Measurements from ENCODE around the gene FLYWCH2.
"Not testable (repeated sequence)": the region's sequence is repeated elsewhere in the genome, so short reads cannot be mapped to it uniquely, and the experiment has no call there.

FLYWCH2 gene

DNA sequence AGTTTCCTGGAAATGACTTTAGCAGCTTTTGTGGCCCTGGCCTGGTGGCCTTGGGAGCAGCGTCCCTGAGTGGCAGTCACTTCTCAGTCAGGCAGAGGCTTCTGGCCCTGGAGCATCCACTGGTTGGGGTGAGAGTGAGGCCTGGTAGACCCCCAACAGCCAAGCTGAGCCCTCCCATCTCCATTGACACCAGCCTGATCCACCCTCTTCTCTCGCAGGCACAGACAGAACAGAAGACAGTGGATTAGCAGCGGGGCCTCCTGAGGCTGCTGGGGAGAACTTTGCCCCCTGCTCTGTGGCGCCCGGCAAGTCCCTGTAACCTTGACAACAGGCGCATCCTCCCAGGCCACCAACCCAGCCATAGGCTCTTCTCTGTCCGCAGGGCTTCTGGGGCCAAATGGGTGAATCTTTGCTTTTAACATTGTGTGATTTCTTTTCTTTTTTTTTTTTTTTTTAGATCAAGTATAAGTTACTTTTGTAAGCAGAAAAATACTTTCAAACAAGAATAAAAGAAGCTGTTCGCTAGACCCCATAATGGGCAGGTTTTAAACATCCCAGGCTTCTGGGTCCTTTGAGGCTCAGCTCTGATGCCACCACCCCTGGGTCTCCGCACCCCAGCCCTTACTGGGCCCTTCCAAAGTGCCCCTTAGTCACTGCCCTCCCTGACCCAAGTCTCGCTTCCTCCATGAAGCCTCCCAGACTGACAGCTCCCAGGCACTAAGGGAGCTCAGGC, 16.0 kb downstream of the FLYWCH2 start:
- H3K4me1 Mint-ChIP-seq, result peaks cover 4% of the 10 kb centered on the region
- no peak overlapping the region for H3K4me3 Mint-ChIP-seq
- no peaks in the 10 kb centered on the region for H3K36me3 Mint-ChIP-seq
- H3K27me3 Mint-ChIP-seq, result no peaks in the 10 kb centered on the region
- no peaks in the 10 kb centered on the region for H3K9me3 Mint-ChIP-seq
- H3K27ac Mint-ChIP-seq, result no peak overlapping the region

DNA sequence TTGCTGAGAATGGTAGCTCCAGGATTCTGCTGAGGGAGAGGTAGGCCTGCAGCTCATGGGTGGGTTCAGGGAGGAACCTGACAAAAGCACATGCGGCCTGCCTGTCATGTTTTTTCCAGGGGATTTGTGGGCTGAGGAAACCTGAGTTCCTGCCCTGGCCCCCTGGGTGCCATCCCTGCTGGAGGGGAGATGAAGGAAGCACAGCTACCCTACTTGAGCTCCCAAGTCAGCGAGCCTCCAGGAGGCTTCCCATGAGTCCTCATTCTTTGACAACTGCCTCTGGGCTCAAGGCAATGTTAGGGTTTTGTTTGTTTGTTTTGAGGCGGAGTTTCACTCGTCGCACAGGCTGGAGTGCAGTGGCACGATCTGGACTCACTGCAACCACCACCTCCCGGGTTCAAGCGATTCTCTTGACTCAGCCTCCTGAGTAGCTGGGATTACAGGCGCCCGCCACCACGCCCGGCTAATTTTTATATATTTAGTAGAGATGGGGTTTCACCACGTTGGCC, 16.6 kb downstream of the FLYWCH2 start:
- no peak overlapping the region for H3K27ac Mint-ChIP-seq
- H3K9me3 Mint-ChIP-seq, result no peaks in the 10 kb centered on the region
- H3K36me3 Mint-ChIP-seq, result no peaks in the 10 kb centered on the region
- H3K27me3 Mint-ChIP-seq, result no peaks in the 10 kb centered on the region
- H3K4me1 Mint-ChIP-seq, result peaks cover 6% of the 10 kb centered on the region
- H3K4me3 Mint-ChIP-seq, result no peak overlapping the region

DNA sequence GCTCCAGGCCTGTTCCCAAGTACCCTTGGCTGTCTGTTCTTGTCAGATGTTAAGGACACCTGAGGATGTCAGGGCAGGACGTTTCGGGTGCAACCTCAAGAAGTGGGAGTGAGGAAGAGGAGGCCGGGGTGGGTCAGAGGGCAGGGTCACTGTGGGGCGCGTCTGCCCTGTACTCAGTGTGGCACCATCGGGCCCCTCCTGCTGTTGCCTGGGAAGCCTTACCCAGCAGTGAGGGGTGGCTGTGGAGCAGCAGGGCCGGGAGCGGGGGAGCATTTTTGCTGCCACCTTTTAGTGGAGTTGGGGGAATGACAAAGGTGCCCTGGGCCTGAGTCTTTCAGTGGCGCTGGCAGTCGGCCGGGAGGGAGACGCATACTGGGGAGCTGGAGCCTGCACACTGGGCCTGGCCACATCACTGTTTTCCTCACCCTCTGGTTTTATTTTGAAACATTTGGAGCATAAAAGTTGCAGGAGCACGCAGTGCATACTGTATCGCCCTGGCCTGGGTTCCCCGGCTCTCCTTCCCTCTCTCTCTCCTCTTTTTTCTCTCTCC, 17.6 kb downstream of the FLYWCH2 start:
- H3K4me1 Mint-ChIP-seq, result peaks cover 7% of the 10 kb centered on the region
- no peak overlapping the region for H3K27ac Mint-ChIP-seq
- no peak overlapping the region for H3K4me3 Mint-ChIP-seq
- H3K36me3 Mint-ChIP-seq, result no peaks in the 10 kb centered on the region
- no peaks in the 10 kb centered on the region for H3K9me3 Mint-ChIP-seq
- no peaks in the 10 kb centered on the region for H3K27me3 Mint-ChIP-seq

DNA sequence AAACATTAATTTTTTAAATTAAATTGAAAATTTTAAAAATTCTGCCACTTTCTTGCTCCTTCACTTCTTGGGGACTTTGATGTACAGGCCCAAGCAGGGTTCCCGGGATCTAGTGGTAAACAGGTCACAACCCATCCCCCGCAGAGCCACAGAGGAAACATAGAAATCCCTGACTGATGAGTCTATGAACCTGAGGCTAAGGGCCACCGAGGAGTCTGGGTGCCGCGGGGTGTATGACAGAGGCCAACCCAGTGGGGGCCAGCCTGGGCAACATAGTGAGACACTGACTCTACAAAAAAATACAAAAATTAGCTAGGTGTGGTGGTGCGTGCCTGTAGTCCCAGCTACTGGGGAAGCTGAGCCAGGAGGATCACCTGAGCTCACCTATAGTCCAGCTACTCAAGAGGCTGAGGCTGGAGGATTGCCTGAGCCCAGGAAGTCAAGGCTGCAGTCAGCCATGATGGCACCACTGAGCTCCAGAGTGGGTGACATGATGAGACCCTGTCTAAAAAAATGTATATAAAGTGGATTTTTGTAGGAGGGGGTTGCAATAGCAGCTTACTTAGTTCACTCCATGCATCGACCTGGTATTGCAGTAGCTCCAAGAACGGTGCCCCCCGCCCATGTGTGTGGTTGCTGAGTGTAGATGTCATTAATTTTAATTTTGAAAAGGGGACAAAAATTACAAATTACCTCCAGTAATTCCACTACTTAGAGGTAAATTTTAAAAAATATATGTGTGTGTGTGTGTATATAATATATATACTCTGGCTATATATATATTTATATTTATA, 19.5 kb downstream of the FLYWCH2 start:
- Mint-ChIP-seq H3K4me3 (no peak overlapping the region), H3K36me3 (no peaks in the 10 kb centered on the region), H3K27ac (no peak overlapping the region), H3K4me1 (peaks cover 19% of the 10 kb centered on the region), H3K27me3 (no peaks in the 10 kb centered on the region), H3K9me3 (no peaks in the 10 kb centered on the region)

DNA sequence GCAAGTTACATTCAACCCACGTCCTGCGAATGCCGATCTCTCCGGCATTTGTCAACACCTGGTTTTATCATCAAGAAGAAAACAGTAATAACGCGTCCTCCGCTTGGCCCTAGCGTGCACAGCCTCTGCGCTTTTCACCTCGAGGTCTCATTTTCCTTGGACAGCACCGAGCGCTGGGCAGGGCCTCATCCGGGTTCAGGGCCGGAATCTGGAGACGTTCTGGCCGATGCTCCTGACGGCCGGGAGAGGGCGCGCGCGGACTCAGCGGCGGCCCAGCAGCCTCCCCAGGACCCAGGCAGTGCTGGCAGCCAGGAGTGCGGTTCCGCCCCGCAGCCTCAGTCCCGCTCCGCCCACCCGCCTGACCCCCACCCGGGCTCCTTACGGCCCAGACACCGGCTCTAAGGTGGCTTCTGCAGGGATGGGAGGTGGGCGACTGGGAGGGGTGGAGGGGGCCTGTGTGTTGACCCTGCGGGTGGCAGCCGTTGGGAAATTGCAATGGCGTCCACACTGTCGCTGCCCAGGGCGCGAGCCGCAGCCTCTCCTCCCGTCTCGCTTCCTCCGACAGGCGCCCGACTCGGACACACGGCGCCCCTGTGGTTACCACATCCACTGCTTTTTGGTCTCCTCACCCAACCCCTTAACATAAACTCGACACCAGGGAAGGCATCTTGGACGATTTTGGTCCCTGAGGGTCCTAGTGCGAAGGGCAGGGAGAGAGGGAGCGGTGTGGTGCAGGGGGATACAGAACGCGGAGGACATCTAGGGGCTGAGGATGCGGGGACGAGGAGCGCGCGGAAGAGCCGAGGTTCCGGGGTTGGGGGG, 21.3 kb downstream of the FLYWCH2 start:
- H3K9me3 Mint-ChIP-seq, result no peaks in the 10 kb centered on the region
- no peaks in the 10 kb centered on the region for H3K27me3 Mint-ChIP-seq
- peaks cover 19% of the 10 kb centered on the region for H3K4me1 Mint-ChIP-seq
- H3K4me3 Mint-ChIP-seq, result peak overlapping the region; percentile 87
- H3K36me3 Mint-ChIP-seq, result no peaks in the 10 kb centered on the region
- no peak overlapping the region for H3K27ac Mint-ChIP-seq

DNA sequence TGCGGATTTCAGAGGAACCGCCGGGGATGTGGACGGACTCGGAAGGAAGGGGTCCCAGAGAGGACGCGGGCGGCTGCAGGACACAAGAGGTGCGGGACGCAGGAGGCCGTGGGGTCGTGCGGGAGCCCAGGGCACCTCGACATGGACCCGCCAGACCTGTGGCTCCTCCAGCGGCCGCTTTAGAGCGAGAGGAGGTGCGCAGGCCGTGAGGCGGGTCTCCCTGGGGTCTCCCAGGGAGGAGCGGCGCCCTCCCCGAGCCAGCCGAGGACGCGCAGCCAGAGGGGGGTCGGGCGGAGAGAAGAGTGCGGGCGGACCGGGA, 21.9 kb downstream of the FLYWCH2 start:
- H3K4me1 Mint-ChIP-seq, result peaks cover 19% of the 10 kb centered on the region

DNA sequence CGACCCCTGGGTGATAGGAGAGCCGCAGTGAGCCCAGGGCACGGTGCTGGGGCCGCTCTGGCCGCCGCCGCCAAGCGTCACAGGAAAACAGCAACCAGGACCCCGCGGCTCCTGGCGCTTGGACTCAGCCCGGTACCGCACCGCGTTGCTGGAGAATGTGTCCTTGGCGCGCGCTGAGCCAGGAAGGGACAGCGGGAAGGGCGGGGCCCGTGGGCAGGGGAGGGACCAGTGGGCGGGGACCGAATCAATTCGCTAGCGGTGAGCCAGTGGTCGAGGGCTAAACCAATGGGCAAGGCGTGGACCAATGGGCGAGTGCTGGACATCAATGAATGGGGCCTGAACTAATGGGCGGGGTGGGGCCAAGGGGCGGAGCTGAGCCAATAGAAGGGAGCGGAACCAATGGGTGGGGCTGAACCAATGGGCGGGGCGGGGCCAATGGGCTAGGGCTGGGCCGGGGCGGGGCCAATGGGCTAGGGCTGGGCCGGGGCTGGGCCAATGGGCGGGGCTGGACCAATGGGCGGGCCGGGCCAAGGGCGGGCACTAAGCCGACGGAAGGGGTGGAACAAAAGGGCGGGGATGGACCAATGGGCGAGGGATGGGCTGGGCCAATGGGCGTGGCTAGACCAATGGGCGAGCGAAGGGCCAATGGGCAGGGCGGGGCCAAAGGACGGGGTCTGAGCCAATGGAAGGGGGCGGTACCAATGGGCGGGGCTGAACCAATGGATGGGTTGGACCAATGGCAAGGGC, 22.4 kb downstream of the FLYWCH2 start:
- no peaks in the 10 kb centered on the region for H3K36me3 Mint-ChIP-seq
- no peaks in the 10 kb centered on the region for H3K27me3 Mint-ChIP-seq
- no peaks in the 10 kb centered on the region for H3K9me3 Mint-ChIP-seq
- H3K4me1 Mint-ChIP-seq, result peaks cover 19% of the 10 kb centered on the region
- H3K4me3 Mint-ChIP-seq, result peak overlapping the region; percentile 87
- no peak overlapping the region for H3K27ac Mint-ChIP-seq

More for the DNA sequence above, 21.9 kb downstream of the FLYWCH2 start:
- Mint-ChIP-seq H3K36me3 (no peaks in the 10 kb centered on the region), H3K27me3 (no peaks in the 10 kb centered on the region), H3K9me3 (no peaks in the 10 kb centered on the region), H3K27ac (no peak overlapping the region), H3K4me3 (peak overlapping the region; percentile 87)

DNA sequence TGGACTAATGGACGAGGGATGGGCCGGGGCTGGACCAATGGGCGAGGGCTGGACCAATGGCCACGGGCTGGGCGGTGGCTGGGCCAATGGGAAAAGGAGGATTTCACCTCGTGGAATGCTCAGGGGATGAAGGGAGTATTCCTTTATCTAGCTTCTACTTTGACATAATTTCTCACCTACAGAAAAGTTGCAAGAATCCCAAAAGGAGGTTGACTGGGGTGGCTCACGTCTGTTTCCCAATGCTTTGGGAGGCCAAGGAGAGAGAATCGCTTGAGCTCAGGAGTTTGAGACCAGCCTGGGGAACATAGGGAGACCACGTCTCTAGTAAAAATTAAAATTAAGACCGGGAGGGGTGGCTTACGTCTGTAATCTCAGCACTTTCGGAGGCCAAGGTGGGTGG, 23.0 kb downstream of the FLYWCH2 start:
- Mint-ChIP-seq H3K4me1 (peaks cover 19% of the 10 kb centered on the region), H3K27ac (no peak overlapping the region), H3K27me3 (no peaks in the 10 kb centered on the region), H3K9me3 (no peaks in the 10 kb centered on the region), H3K4me3 (peak overlapping the region; percentile 87), H3K36me3 (no peaks in the 10 kb centered on the region)

DNA sequence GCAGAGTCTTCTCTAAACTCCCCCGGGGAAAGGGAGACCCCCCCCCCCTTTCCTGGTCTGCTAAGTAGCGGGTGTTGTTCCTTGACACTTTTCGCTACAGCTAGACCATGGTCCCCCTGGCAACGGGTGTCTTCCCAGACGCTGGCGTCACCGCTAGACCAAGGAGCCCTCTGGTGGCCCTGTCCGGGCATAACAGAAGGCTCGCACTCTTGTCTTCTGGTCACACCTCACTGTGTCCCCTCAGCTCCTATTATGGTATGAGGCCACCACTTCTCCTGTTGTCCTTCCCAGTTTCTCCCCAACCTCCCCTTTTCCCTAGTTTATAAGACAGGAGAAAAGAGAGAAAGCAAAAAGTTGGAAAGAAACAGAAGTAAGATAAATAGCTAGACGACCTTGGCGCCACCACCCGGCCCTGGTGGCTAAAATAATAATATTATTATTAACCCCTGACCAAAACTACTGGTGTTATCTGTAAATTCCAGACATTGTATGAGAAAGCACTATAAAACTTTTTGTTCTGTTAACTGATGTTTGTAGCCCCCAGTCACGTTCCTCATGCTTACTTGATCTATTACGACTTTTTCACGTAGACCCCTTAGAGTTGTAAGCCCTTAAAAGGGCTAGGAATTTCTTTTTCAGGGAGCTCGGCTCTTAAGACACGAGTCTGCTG, 24.2 kb downstream of the FLYWCH2 start:
- not testable (repeated sequence) for H3K27ac Mint-ChIP-seq, H3K9me3 Mint-ChIP-seq, H3K36me3 Mint-ChIP-seq, H3K27me3 Mint-ChIP-seq
- peak overlapping the region; percentile 23 for H3K4me3 Mint-ChIP-seq
- peaks cover 26% of the 10 kb centered on the region for H3K4me1 Mint-ChIP-seq

DNA sequence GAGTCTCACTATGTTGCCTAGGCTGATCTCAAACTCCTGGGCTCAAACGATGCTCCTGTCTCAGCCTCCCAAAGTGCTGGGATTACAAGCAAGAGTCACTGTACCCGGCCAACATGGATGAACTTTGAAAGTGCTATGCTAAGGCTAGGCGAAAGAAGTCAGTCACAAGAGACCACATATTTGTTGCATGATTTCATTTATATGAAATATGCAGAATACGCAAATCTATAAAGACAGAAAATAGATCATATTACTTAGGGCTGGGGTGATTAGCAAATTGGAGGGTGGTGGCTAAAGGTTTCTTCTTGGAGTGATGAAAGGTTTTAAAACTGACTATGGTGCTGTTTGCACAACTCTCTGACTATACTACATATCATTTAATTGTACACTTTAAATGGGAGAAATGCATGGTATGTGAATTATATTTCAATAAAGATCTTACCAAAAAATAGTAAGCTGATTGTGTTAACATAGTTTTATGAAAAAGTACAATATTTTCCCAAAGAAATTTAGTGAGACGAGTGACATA, 27.5 kb downstream of the FLYWCH2 start:
- H3K4me3 Mint-ChIP-seq, result peak overlapping the region; percentile 88
- no peaks in the 10 kb centered on the region for H3K9me3 Mint-ChIP-seq
- no peaks in the 10 kb centered on the region for H3K27me3 Mint-ChIP-seq
- peaks cover 31% of the 10 kb centered on the region for H3K4me1 Mint-ChIP-seq
- no peak overlapping the region for H3K27ac Mint-ChIP-seq
- peaks cover 1% of the 10 kb centered on the region for H3K36me3 Mint-ChIP-seq

DNA sequence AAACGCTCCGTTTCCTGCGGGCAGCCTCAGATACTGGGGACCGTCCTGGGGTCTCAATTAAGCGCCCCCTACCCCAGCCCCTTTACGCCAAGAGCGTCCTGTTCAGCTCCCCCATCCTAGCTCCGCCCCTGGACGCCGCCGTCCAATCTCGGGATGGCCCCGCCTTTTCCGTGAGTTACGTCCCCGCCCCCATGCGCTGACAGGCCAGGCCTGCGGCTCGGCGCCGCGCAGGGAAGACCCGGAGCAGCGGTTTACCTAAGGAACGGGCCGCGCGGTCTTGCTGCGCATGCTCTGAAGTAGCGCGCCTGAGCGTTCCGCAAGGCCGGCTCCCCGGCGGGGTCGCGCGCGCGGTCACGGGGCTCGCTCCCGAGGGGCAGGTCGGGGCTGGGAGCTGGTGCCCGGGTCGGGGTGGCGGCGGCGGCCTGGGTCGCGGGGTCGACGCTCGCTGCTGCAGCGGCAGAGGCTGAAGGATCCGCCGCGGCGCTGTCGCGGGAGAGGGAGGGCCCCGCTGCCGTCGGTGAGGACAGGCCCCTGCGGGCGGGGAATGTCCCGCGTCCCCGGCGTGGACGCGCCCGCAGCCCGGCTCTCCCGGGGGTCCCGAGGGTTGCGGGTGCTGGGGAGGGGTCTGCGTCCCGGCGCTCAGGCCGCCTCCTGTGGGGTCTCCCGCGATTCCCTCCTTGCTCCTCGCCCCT, 28.8 kb downstream of the FLYWCH2 start, which contains the start of gene FLYWCH1:
Gene FLYWCH1 (plus strand): TSS at position 294 of the 692 bp plus-strand sequence. CDS start 17,755 bp downstream, outside the sequence.
- H3K4me3 Mint-ChIP-seq, result peak within 1 kb of the TSS; percentile 89
- H3K36me3 Mint-ChIP-seq, result peaks cover 1% of the 10 kb centered on the region
- H3K27me3 Mint-ChIP-seq, result no peaks in the 10 kb centered on the region
- H3K9me3 Mint-ChIP-seq, result no peaks in the 10 kb centered on the region
- H3K27ac Mint-ChIP-seq, result peak within 1 kb of the TSS; percentile 69
- peaks cover 19% of the 10 kb centered on the region for H3K4me1 Mint-ChIP-seq

DNA sequence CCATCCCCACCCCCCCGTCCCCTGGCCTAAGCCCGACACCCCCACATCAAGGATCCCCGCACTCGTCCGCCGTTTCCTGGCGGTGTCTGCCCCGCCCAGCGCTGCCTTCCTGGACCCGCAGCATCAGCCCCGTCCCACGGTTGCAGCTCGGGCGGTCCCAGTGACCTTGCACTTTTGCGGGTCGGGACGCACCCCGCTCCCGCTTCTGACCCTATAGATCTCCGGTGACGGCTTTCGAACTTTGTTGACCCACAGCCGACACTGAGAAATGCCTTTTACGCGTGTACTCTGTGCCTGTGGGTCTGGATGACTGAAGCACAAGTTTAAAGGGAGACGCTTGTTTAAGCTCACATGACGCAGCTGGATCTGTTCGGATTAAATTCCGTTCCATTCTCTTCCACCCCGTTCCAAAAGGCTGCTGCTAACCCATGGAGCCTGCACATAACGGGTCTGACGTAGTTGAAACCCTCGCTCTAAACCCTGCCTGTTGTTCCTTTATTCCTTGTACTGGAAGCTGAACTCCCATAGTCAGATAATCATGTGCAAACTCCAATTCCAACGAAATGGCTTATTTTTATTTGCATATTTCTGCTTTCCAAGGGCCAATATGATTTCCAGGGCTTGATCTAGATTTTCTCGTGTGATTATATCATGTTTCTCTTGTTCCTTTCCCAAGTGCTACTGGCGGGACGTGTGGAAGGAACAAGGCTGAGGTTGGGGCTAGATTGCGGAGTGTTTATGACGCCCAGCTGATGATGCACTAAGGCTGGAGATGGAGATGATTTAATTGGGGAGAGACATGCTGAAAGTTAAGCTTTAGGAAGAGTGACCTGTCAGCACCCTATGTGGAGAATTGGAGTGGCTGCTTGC, 29.6 kb downstream of the FLYWCH2 start:
- peaks cover 19% of the 10 kb centered on the region for H3K4me1 Mint-ChIP-seq
- H3K9me3 Mint-ChIP-seq, result no peaks in the 10 kb centered on the region
- peak overlapping the region; percentile 89 for H3K4me3 Mint-ChIP-seq
- H3K27ac Mint-ChIP-seq, result peak overlapping the region; percentile 69
- H3K27me3 Mint-ChIP-seq, result no peaks in the 10 kb centered on the region
- peaks cover 1% of the 10 kb centered on the region for H3K36me3 Mint-ChIP-seq

DNA sequence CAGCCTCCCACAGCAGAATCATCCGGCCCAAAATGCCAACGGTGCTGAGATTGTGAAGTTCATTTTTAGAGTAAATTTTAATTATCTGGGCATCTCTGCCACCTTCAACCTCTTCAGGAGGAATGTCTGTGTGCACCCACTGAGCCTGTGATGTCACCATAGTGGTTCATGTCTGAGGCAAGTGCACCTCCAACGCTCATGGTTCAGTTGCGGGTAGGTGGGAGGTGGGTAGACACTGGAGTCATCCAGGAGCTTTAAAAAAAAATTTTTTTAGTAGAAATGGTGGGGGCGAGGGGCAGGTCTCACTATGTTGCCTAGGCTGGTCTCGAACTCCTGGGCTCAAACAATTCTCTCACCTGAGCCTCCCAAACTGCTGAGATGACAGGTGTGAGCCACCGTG, 30.6 kb downstream of the FLYWCH2 start:
- H3K4me1 Mint-ChIP-seq, result peaks cover 19% of the 10 kb centered on the region
- no peaks in the 10 kb centered on the region for H3K27me3 Mint-ChIP-seq
- H3K27ac Mint-ChIP-seq, result no peak overlapping the region
- peaks cover 1% of the 10 kb centered on the region for H3K36me3 Mint-ChIP-seq
- H3K9me3 Mint-ChIP-seq, result no peaks in the 10 kb centered on the region
- peak overlapping the region; percentile 89 for H3K4me3 Mint-ChIP-seq
